CD4-positive, alpha-beta T cell treated with Interleukin-4 for 4 hours (primary cell): ENCODE measurements around the gene GHRH.

Experiments
- DNase-seq: peaks from one replicate; pipeline ENCODE4 v3.0.0-alpha.2; 2020

Gene GHRH

DNA sequence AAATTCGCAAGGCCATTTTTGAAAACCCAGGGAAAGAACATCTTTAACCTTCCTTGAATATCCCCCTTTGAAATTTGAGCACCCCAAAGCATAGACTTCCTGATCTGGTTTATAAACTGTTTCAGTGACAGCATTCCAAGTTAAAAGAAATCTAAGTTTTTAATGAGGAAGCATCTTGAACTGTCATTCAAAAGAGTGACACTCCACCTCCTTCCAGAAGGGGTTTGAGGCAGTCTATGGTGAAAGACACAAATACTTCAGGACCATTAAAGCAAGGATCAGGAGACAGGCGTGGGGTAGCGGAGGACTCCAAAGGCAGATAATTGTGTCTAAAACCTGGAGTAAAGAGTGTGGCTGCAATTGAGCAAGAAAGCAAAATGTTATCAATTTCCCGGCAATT is 691 bp downstream of the GHRH start:
- DNase-seq: no peak

GRCh38 chr20:37259865-37260264 is 1.7 kb downstream of the GHRH start:
- no peak for DNase-seq

- no peak for DNase-seq
These were observed 2.6 kb downstream of the GHRH start for GRCh38 chr20:37259031-37259430.

DNA sequence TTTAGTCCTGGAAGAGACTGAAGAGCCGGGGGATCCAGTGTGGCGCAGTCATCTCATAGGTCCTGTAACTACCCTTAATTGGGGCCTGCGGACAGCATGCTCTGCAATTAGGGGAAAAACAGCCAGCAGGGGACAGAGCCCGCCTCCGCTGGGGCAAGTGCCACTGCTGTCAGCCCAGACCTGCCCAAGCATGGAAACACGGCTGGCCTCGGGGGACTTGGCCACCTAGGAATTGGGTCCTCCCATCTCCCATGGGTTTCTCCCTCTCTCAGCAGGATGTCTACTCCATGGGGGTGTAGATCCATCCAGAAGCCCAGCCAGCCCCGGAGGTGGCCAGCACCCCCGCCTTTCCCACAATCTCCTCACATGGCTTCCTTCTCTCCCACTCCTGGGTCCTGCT is 3.6 kb downstream of the GHRH start:
- DNase-seq: no peak

DNA sequence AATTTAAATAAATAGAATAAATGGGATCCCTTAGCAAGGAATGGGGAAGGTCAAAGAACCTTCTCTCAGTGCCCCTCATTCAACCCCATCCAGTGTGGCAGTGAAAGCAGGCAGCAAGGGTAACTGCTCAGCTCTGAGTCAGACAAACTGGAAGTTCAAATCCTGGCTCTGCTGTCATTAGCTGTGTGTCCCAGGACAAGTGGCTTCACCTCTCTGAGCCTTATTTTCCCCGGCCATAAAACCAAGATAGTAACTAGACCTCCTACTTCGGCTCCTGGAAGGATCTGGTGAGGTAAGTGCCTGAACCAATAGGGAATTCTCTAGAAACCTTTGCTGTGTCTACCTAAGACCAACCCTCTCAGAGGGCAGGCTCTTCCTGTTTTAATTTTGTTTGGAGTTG is 4.1 kb downstream of the GHRH start:
- DNase-seq: no peak

GRCh38 chr20:37256286-37256685 is 5.3 kb downstream of the GHRH start:
- no peak for DNase-seq

- no peak for DNase-seq
These were observed 7.3 kb downstream of the GHRH start for GRCh38 chr20:37254114-37254878.

DNA sequence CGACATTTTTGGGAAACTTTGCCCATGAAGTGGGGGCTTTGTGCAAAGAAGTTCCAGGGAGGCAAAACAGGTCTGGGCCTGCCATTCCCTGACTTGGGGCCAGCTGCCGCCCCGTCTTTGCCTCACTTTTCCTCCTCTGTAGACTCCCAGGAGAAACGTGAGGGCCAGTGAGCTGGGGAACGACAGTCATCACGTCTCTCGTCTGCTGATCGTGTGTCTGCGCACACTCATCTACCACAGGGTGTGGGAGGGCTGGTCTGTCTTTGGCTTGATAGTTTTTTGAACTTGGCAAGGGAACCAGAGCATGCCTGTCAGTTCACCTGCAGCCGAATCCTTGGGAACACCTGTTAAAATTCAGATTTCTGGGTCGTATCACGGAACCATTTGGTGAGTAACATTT is 8.5 kb downstream of the GHRH start:
- DNase-seq: no peak

GRCh38 chr20:37251825-37252477 is 9.7 kb downstream of the GHRH start:
- no peak for DNase-seq

- DNase-seq: no peak
These were observed 12.3 kb downstream of the GHRH start for GRCh38 chr20:37249304-37249703.

DNA sequence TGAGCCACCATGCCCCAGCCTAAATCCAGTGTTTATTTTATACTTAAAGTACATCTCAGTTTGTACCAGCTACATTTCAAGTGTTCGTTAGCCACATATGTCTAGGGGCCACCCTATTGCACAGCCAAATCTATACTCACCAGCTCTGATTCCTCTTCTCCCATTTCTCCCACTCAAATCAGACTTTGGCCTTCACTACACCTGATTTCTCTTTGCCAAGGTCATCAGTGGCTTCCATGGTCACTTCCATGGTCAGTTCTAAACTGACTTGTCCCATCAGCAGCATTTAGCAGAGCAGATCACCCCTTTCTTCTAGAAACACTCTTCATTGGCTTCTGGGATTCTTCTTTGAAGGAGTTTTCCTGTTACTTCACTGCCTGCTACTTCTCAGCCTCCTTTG is 14.1 kb downstream of the GHRH start:
- DNase-seq: no peak

DNA sequence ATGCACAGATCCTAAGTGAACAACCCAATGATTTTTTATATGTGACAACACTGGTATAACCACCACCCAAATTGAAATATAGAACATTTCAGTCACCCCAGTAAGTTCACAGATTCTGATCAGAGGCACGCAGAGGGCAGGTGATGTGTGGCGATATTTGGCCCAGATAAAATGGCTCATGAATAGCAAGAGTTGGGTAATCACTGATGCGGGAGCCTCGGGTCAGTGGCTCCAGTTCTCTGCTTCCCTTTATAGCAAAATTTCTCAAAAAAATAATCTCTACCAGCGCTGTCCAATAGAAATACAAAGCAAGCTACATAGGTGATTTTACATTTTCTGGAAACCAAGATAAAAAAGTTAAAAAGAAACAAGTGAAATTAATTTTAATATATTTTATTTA is 14.9 kb downstream of the GHRH start:
- DNase-seq: no peak

DNA sequence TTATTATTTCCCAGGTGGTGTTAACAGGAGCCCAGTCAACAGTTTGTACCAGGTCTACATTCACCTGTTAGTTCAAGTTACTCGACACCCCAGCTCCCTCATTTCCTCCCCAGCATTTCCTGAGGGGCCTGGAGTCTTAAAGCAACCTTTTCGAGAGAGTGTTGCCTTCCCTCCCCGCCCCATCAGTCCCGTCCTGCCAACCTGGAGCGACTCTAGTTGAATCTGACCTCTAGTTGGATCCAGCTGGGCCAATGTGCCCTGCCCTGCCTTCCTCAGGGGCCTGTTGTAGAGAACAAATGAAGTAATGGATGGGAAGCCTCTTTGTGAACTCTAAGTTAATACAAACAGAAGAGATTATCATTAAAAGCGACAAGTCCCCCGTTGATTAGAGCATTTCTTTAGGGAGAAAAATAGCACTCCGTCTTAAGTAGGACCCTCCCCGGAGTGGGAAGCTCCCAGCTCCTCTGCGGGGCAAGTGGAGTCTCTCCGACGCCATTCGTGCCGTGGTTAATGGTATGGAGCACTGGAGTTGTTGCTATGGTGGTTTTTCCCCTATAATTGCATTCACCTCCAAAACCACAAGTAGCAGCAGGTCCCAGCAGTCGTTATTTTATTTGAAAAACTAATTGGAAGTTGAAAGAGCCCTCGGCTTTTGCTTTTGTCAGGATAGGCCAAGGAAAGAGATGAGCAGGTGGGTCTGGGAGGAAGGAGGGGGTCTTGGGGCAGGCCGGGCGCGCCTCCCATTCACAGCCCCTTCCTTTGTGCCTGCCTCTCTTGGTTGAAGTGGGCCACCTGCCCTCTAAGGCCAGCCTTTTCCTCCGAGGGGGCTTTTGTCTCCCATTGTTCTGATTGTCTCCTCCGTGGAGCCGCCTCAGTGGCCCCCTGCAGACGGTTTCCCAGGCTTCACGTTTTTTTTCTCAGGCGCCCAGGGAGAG is 16.1 kb downstream of the GHRH start:
- no peak for DNase-seq

DNA sequence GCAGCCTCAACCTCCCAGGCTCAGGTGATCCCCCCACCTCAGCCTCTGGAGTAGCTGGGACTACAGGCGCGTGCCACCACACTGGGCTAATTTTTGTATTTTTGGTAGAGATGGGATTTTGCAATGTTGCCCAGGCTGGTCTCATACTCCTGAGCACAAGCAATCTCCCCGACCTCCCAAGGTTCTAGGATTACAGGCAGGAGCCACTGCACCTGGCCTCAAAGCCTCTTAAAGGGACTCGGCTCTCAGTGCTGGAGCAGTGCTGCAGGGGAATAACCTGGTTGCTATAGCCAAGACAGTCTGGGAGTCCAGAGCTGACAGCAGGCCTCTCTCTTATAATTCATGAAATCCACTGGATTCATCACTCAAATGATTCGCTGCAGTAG is 17.0 kb downstream of the GHRH start:
- DNase-seq: no peak

DNA sequence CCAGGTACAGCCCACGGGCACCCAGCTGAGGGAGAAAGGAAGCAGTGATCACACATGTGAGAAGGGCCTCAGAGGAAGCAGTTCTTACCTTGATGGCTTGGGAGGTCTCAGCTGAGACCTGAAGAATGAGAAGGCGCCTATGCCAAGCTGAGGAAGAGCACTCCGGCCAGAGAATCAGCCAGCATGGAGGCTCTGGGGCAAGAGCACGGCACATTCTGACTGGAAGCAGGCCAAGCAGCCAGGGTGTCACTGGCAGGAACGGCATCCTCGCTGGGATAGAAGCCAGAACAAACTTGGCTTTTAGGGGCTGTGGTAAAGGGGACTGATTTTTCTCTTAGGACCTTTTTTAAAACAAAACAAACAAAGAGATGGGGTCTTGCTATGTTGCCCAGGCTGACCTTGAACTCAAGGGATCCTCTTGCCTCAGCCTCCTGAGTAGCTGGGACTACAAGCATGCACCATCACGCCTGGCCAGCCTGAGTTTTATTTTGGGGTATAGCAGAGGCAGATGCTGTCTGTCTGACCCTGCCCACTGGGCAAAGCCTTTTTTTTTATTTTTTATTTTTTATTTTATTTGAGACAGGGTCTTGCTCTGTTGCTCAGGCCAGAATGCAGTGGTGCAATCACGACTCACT is 17.6 kb downstream of the GHRH start:
- DNase-seq: no peak

DNA sequence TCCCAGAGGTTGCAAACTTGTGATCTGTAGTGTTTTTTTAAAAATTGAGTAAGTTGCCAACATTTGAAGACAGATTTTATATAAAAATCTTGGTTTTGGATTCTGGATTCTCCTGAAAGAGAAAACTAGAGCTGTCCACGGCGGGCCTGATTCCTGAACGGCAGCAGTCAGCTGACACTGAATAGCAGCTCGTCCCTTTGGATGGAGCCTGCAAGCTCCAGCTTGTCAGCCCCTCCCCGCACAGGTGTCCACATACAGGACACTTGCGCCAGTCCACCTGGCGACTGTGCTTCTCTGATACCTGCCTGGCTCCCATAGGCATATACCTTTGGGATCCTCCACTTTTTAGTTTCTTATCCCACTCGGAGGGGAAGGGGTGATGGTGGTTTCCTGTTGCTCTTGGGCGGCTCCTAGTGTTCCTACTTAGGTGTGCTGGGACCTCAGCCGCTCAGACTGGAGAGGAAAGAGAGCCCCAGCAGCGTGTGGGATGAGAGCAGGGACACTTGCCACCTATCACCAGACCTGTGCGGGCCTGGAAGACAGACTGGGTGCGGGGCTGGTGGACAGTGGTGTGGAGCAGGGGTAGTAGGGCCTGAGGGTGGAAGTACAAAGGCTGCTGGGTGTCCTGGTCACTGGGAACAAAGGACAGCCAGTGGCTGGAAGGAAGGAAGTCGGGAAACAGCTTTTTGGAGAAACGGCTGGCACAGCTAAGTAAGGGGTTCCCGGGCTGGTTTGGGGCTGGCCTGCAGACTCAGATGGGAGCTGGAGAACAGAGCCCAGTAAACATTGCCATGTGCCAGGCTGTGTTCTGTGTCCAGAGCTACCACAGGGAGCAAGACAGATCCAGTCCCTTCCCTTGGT is 18.3 kb downstream of the GHRH start:
- DNase-seq: no peak

- no peak for DNase-seq
These were observed 19.1 kb downstream of the GHRH start for GRCh38 chr20:37242503-37242902.

- no peak for DNase-seq
These were observed 21.1 kb downstream of the GHRH start for GRCh38 chr20:37240337-37241067.

DNA sequence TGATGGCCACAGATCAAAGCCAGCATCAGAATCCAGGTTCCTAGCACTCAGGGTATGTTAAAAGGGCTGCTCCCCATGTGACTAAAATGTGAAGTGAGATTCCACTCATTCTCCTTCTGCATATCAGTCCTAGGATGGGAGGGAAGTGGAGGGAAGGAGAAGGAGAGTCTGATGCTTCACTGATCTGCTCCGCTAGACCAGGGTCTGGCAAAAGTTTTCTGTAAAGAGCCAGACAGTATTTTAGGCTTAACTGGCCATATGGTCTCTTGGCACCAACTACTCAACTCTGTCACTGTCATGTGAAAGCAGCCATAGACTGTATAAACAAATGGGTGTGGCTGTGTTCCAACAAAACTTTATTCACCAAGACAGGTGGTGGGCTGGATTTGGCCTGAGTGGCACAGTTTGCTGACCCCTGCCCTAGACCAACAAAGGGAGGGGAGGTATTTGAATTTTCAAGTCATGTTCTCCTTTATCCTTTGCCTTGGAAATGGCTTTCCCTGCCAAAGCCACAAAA is 22.6 kb downstream of the GHRH start:
- DNase-seq: no peak

GRCh38 chr20:37238426-37238825 is 23.2 kb downstream of the GHRH start:
- no peak for DNase-seq

- no peak for DNase-seq
These were observed 24.0 kb downstream of the GHRH start for GRCh38 chr20:37237656-37238055.
